GM21717 (cell line): ENCODE results near the gene GJC1.

Experiments used
- ATAC-seq: cut with Tn5 transposase; IDR thresholded peaks from one replicate; pipeline ENCODE4 v1.9.1; 2021; ENCODE audit warnings: mild to moderate bottlenecking, moderate library complexity; ENCODE audit not compliant: unreplicated experiment

GJC1 gene

DNA sequence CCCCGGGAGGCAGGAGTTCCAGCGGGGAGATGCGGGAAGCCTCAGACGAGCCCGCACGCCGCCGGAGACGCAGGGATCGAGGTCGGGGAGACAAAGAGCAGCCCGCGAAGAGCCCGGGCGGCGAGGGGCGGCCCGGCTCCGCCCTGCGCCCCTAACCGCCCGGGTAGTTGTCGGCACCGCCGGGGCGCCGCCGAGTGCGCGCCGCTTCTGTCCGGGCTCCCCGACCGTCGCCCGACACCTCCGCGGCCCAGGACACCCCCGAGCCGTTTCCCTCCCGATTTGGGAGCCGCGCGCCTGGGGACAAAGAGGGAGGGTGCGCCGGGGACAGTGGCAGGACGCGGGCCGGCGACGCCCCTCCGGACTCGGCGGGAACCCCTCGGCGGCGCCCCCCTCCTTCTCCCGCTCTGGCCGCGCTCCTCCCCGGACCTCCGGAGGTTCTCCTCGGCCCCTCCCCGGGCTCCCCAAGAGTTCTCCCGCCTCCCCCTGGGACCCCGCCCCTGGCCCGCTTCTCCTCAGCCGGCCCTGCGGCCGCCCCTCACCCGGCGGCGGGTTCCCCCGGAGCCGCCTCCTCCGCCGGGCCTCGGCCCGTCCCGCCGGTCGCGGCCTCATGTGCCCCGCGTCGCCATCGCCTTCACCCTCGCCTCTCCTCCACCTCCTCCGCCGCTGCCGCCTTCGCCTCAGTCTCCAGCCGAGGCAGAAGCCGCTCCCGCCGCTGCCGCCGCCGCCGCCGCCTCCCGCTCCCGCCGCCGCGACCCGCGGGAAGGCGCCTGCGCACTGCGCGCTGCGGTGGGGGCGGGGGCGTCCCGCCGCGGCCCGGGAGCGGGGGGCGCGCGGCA, at the start of gene GJC1:
Gene GJC1 (minus strand): TSS at position 765 of the 836 bp plus-strand sequence. CDS start 24,470 bp downstream, outside the sequence.
- no peak for ATAC-seq

DNA sequence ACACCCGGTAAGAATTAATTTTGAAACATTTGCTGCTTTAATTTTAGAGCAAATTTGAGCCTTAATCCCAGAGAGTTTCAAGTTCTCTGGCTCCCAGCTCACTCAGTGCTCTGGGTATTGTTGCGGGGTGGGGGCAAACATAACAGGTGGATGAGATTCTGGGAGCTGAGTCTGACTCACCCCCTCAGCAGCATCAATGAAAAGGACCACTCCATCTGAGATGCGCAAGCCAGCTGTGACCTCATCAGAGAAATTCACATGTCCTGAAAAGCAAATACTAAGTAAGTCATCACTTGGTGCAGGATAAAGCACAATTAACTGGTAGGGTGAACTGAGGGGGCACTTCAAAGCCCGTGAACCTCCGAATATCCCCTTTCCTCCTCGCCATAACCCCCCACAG, 49.3 kb upstream of the GJC1 start:
- no peak for ATAC-seq

DNA sequence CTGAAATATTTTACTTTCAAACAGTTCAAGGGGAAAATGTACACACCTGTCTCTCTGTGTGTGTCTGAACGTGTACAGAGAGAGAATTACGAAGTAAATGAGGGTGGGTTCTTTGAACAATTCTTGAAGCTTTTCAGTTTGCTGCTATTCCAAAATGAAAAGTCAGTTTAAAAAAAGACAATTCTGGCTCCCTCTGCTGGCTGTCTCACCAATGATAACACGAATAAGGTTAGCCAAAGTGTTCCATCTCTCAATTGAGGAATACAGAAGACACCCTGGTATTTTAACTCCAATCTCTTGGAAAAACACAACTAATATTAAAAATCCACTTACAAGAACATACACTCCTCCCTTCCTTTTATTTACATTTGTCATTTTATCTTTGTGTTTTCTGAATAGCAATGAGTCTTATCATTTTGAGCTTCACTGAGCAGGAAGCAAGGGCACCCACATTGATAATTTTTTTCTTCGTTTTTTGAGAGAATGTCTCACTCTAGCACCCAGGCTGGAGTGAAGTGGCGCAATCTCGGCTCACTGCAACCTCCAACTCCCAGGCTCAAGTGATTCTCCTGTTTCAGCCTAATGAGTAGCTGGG, 48.6 kb upstream of the GJC1 start:
- no peak for ATAC-seq

DNA sequence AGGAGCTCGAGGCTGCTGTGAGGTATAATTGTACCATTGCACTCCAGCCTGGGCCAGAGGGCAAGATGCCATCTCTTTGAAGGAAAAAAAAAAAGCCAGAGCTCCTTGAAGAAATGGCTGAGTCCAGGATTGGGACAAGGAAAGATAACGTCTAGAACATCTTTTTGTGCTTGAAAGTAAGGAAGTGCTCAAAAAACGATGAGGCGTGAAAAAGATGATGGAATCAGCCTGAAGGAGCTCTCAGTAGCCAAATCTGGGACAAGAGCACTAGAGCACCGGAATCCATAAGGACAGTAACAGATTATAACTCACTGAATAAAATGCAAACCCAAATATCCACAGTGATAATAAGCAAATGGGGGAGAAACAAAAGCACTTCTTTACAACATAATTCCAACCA, 47.0 kb upstream of the GJC1 start:
- ATAC-seq = no peak

DNA sequence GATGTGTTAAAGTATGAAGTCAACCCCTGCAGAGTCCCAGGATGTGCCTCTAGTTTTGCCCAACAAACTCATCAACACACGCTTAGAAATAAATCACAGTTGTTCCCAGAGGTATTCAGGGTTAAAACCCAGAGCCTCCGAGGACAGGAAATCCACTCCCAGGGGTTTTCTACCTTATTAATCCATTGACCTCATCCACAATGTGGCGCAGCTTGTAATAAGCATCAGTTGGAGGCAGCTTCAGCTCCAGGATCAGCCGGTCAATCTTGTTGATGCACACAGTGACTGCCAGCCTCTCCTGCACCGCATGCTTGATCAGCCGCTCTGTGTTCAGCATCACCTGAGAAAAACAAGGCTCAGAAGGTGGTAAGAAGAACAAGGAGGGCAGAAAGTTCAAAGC, 45.7 kb upstream of the GJC1 start:
- no peak for ATAC-seq

DNA sequence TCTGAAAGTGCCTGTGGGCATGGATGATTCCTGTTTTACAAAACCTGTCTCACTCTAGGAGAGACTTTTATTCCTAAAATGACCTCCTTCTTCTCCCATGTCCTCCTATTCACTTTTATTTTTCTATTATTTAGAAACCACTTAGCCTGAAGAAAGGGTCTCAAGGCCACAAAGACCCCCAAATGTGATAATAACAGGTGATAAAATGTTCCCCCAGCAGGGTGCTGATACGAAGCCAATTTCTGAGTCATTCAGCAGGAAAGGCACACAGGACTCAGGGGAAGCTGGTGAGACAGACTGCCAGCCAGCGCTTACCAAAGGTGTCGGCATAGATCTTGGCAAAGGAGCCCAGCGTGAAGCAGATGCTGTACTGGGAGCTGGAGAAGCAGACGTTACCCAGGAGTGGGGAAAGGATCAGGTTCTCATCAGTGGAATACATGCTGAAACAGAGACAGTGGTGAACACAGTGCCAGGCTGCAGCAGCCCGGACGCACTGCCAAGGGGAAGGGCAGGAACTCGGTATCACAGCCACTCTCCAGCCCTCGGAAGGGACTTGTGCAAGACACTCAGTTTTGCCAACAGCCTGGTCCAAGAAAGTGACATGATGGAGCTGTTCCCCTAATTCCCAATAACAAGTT, 42.2 kb upstream of the GJC1 start:
- no peak for ATAC-seq

DNA sequence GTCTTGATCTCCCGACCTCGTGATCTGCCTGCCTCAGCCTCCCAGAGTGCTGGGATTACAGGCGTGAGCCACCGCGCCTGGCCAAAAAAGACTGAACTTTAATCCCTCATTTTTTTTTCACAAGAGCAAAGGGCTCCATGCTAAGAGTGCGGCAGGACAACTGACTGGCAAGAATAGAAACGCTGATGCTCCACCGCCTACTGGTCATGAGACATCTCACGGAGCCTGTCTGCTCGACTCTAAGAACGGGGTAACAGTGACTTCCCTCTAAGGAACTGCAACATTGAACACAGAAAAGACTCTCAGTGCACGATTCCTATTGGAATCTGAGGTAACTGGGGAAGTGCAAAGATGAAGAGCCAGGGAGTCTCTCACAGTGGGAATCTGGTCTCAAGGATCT, 41.5 kb upstream of the GJC1 start:
- no peak for ATAC-seq

DNA sequence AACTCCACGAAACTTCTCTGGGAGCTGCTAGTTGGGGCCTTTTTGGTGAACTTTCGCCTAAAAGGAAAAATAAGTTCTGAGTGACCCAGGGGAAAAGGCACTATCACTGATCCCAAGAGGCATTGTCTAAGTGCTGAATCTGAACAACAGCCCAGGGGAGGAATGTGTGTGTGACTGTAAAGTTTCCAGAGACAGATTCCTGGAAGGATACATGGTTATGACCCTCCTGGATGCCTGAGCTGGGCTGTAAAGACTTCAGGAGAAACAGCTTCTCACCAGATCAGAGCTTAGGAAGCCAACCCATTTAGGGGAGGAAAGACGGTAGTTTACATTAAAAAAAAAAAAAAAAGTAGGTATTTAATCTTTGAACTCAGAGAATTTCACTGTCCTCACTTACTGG, 37.8 kb upstream of the GJC1 start:
- ATAC-seq = no peak

DNA sequence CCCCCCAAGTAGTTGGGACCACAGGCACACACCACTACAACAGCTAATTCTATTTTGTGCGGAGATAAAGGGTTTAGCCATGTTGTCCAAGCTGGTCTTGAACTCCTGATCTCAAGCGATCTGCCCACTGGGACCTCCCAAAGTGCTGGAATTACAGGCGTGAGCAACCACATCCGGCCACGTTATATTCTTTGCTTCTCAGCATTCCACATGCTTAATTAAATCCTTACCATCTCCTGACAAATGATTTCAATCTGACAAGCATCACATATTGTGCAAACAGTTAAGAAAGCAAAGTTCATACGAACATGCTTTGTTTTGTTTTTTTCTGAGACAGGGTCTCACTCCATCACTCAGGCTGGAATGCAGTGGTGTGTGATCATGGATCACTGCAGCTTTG, 35.8 kb upstream of the GJC1 start:
- ATAC-seq = no peak

DNA sequence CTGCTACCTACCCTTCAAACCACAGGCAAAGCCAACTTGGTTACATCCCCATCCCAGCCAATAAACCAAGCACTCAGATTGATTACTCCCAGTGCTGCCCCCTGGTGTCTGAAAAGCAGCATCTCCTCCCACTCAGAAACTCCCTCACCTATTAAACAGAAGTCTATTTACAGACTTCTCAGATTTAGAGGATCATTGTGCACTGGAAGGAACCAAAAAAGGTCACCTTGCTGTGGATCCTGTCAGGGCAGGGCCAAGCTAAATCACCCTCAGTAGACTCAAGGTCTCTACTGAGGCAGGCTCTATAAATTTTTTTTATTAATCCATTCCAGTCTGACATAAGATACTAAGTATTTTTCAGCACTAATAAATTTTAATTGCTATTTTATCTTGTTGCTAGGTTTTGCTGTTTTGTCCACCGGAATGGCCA, 35.2 kb upstream of the GJC1 start:
- ATAC-seq = no peak

DNA sequence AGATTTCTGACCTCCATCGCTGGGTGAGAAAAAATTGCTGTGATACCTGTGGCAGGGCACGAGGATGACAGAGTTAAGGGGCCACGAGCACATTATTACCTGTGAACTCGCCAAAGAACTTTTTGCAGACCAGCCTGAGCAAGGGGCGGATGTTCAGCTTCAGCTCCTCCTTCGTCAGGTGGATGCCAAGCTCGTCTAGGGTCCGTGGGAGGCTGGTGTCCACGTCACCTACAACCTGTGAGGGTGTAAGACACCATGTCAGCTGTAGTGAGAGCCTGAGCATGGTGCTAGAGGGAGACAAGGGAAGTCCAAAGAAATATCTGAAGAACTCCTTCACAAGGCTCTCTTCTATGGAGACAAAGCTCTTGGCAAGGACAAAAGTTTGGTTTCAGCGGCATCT, 34.7 kb upstream of the GJC1 start:
- ATAC-seq = no peak

DNA sequence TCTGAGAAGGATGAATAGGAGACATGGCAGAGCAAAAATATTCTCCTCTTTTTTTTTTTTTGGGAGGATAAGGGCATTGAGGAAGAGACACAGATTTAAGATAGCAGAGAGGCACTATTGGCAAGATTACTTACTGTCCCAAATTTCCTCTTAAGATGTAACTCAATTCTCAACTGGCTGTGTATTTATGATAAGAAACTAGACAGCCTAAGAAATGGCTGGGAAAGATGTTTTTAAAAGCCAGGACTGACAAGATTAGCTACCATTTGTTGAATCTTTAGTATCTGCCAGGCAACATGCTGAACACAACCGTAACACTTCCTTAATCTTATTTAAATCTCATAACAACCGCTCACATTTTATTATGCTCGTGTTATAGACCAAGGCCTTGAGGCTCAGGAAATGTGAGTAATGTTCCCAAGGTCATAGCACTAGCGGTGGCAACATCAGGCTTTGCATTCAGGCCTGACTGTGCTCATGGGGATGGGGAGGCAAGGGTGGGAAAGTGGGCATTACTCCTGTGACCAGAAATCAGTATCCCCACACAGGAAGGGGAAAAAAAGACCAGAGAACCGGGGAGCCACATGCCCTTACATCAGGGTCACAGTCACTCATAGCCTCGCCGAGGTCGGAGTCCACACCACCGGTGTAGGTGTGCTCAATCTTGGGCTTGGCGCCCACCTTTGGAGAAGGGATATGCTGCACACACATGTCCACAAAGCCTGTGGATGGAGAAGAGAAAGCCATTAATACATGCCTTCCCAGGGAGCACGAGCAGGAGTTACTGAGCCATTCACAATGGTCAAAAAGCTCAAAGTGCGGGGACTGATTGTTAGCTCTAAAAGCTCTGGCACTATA, 33.2 kb upstream of the GJC1 start:
- no peak for ATAC-seq

DNA sequence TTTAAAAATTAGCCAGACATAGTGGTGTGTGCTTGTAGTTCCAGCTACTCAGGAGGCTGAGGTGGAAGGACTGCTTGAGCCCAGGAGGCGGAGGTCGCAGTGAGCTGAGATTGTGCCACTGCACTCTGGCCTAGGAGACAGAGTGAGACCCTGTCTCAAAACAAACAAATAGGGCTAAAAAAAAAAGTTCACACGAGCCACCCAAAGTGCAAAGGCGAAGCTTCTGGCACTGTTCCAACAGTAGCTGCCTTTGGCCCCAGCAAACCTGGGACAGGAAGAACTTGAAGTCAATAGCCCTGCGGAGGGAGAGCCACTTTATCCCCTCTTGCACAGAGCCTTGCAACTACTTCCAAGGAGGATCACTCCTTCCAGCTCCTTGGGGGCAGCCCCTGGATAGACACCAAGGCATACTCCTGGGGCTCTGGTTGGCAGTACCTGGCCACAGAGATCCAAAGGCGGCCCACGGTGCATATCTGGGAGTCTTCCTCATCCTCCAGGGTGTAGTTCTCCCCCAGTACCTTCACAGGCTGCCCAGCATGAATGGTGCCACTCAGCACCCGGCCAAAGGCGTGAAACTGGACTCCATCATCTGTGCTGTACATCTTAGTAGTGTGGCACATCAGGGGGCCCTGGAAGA, 32.3 kb upstream of the GJC1 start:
- no peak for ATAC-seq

DNA sequence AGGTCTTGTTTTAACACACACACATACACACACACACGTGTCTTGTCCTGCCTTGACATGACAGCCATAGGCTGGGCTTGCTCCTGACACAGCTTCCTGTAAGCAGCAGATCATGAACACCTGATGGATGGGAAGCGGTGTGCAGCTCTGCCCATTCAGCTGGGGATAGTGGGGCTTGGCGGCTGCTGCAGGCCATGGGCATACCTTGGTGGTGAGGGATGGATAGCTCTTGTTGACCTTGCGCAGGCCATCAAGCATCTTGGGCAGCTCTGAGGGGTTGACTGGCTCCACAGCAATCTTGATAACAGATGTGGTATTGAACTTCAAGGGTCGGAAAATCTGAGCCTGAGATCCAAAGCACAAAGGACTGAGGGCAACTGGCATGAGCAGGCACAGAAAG, 29.6 kb upstream of the GJC1 start:
- ATAC-seq = no peak

DNA sequence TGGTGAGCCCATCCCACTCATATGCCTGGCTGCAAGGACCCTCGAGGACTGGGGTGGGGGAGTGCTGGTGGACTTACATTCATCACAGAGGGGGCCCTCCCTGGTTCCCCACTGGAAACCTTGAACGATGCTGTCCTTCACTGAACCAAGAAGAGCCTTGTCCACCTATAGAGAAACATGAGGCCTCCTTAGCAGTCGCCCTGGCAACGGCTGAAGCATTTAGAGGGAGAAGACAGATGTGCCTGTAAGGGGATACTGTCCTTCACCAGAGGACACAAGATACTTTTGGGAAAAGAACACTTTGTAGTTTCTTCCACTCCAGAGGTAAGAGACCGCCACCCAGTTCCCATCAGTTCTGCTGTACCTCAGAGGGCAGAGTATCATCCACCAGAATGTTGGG, 24.1 kb upstream of the GJC1 start:
- ATAC-seq = no peak

DNA sequence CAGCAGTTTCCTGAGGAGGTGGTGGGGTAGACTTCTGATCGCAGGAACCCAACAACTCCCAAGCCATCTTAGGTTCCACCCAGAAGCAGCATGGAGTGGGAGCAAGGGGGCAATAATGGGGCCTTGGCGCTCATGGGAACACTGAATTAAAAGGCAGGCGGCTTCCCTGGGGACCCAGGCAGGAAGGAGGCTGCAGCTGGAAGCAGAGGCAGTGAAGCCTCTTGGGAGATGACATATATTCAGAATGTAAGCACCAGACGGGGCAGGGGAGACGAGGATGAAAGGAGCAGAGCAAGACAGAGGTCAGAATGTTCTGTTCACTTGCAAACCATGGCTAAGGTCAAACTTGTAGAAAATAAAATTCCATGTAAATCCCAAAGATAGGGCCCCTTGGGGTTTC, 20.5 kb upstream of the GJC1 start:
- no peak for ATAC-seq

DNA sequence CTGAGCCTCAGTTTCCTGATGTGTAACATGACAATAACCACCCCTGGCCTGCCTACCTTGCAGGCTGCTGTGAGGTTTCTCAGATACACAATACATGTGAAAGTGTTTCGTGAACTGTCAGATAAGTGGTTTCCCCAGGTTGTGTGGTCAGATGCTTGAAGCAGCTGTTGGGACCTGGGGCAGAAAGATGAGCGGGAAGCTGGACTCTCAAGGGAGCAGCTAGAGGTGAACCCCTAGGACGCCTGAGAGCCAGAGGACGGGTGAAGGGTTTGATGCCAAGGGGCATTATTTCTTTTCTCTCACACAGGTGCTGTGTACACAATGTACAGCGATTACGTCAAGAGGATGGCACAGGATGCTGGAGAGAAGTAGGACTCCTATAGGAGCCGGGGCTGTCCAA, 19.9 kb upstream of the GJC1 start:
- no peak for ATAC-seq

DNA sequence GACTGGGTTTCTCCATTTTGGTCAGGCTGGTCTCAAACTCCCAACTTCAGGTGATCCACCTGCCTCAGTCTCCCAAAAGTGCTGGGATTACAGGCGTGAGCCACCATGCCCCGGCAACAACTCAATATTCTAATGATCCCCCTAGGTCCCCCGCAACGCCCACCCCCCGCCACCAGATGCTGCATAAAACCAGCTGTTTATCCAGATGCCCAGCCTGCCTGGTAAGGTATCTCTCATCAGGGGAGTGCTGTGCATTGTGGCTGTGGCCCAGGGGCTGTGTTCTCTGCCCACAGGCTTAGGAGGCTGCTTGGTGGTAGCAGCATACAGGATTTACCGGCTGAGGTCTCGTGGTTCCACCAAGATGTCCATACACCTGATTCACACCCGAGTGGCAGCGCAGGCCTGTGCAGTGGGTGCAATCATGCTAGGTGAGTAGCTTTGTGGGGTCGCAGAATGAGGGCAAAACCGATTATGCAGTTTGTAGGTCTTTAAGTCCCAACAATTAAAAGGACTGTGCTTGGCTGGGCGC, 18.9 kb upstream of the GJC1 start:
- no peak for ATAC-seq

DNA sequence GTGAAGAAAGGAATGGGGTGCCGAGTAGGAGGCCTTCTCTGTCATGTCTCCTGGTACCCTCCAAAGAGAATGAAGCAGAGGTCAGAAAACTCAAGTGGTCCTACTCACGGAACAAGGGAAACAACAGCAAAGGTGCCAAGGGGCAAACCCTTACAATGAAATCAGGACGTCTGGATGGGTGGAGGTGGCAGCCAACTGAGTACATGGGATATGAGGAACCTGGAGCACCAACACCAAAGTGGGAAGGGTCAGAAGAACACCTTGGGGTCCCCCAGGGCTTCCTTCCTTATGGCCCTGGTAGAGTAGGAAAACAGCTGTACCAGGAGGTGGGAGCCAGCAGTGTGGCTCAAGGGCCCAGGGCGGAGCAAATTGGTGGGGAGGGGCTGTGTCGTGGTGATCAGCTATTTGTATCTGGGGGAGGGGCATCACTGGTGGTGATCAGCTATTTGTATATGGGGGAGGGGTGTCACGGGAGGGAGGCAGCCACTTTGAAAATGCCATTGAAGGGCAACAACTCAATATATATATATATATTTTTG, 18.2 kb upstream of the GJC1 start:
- no peak for ATAC-seq

DNA sequence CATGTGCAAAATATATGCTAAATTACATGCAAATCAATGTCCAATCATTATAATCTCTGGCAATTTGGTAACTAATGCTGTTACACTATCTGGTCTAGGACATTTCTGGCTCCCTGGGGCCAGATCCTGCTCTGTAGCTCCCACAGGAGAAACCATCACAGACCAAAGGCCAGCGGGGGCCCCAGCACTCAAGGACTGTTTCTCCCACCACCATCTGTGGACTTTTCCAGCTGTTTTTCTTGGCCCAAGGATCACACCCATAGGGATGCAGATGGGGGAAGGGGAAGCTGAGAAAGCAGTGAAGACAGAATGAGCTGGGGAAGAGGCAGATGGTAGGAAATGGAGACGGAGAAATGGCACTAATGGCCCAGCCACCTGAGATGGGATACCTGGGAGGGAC, 17.5 kb upstream of the GJC1 start, which contains the start of gene HIGD1B:
Gene HIGD1B (plus strand): TSS at position 298 of the 400 bp plus-strand sequence. CDS start 270 bp downstream, outside the sequence.
- no peak for ATAC-seq
